AG09309 (cell line): ENCODE results near the gene LENG8.

ENCODE experiments used
- DNase-seq: peaks from one replicate; pipeline ENCODE4 v3.0.0-alpha.2; 2010; ENCODE audit warnings: low read depth
- H3K4me3 ChIP-seq: 2 replicates; pipeline ENCODE4 v1.5.1; 2011; ENCODE audit warnings: mild to moderate bottlenecking, low read depth, low read length, moderate library complexity; ENCODE audit not compliant: control insufficient read depth
- TF ChIP-seq, protein P1 (sequence below): IDR thresholded peaks from 2 replicates; pipeline ENCODE4 v1.5.1; 2011; ENCODE audit warnings: mild to moderate bottlenecking, low read depth, low read length, inconsistent platforms; ENCODE audit not compliant: insufficient read depth, control insufficient read depth; ENCODE audit errors: missing control alignments

The LENG8 gene

GRCh38 chr19:54422136-54422535 lies 26.9 kb upstream of the LENG8 start:
- DNase-seq = no peak
- H3K4me3 ChIP-seq = no peak overlapping the region
- TF ChIP-seq, protein P1, sequence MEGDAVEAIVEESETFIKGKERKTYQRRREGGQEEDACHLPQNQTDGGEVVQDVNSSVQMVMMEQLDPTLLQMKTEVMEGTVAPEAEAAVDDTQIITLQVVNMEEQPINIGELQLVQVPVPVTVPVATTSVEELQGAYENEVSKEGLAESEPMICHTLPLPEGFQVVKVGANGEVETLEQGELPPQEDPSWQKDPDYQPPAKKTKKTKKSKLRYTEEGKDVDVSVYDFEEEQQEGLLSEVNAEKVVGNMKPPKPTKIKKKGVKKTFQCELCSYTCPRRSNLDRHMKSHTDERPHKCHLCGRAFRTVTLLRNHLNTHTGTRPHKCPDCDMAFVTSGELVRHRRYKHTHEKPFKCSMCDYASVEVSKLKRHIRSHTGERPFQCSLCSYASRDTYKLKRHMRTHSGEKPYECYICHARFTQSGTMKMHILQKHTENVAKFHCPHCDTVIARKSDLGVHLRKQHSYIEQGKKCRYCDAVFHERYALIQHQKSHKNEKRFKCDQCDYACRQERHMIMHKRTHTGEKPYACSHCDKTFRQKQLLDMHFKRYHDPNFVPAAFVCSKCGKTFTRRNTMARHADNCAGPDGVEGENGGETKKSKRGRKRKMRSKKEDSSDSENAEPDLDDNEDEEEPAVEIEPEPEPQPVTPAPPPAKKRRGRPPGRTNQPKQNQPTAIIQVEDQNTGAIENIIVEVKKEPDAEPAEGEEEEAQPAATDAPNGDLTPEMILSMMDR = no peak

- H3K4me3 ChIP-seq = no peak overlapping the region
- TF ChIP-seq, protein P1 = no peak
- DNase-seq = no peak
These were observed 24.8 kb upstream of the LENG8 start for GRCh38 chr19:54424201-54424600.

- no peak for DNase-seq
- H3K4me3 ChIP-seq = no peak overlapping the region
- TF ChIP-seq, protein P1 = no peak
These were observed 24.2 kb upstream of the LENG8 start for GRCh38 chr19:54424660-54425381.

- no peak overlapping the region for H3K4me3 ChIP-seq
- no peak for DNase-seq
- TF ChIP-seq, protein P1 = no peak
These were observed 23.6 kb upstream of the LENG8 start for GRCh38 chr19:54425382-54425723.

- TF ChIP-seq, protein P1 = no peak
- DNase-seq = no peak
- no peak overlapping the region for H3K4me3 ChIP-seq
These were observed 22.6 kb upstream of the LENG8 start for GRCh38 chr19:54426291-54426931.

DNA sequence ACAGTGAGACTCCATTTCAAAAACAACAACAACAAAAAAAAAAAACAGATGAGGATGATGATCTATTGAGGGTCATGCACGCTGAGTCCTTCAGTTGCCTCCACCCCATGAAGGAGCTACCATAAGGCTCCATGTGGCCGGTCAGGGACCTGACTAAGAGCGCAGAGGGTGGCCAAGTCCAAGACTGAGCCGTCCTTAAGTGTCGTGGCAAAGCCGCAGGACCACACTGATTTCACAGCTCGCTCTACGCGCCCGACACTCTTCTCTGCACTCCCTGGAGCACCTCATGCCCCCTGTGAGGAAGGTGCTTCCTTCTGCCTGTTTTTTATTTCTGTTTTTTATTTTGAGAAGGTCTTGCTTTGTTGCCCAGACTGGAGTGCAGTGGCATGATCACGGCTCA lies 21.4 kb upstream of the LENG8 start:
- DNase-seq = no peak
- TF ChIP-seq, protein P1 = no peak

More for the DNA sequence above, 21.4 kb upstream of the LENG8 start:
- no peak overlapping the region for H3K4me3 ChIP-seq
